Transverse colon (tissue), 3 donors: ENCODE data around the gene ANK3.

Source experiments
- CTCF ChIP-seq, 5 experiments: fragments of 200-600 bp in 3 of 5; fragments of 450-650 bp in 2 of 5; sonication (generic) in 3 of 5; IDR thresholded peaks; 1 replicate in 2 of 5; 2 replicates in 3 of 5; pipeline ENCODE4 v1.5.1; 2016 to 2017; ENCODE audit warnings: antibody characterized with exemption in 5 of 5, inconsistent platforms in 3 of 5, mild to moderate bottlenecking in 2 of 5, moderate library complexity in 1 of 5
- POLR2A ChIP-seq: fragments of 450-650 bp; IDR thresholded peaks from one replicate; pipeline ENCODE4 v1.6.1; 2016; ENCODE audit warnings: antibody characterized with exemption, mild to moderate bottlenecking, moderate library complexity

- TF ChIP-seq POLR2A = no peak
- TF ChIP-seq CTCF (IDR thresholded peaks at IDR 0.05) = no peak
These were observed 409.3 kb downstream of the ANK3 start for GRCh38 chr10:59980356-59980755.
